ENCODE results near the gene JMJD8.

GRCh38 chr16:693766-694165 is 9.6 kb upstream of the JMJD8 start:
- TF ChIP-seq POLR2A (IDR thresholded peaks at IDR 0.05; ENCODE audit: borderline replicate concordance, extremely low read depth, insufficient read depth, insufficient read length) (no peak), POLR2AphosphoS5 (IDR thresholded peaks at IDR 0.05; ENCODE audit: low read depth, low read length) (no peak)

Measured in HCT116 (cell line).